RCC 7860 (cell line): ENCODE data around the gene ARMCX2.
"Not testable (repeated sequence)": the region's sequence is repeated elsewhere in the genome, so short reads cannot be mapped to it uniquely, and the experiment has no call there.

Experiments
- DNase-seq: peaks from one replicate; pipeline ENCODE4 v3.0.0-alpha.2; 2015; ENCODE audit warnings: low spot score
- FAIRE-seq: peaks from 2 replicates; lab custom pipeline; 2012; peaks lifted over from hg19 to GRCh38; lab: Jason Lieb, UNC

ARMCX2 gene

GRCh38 chrX:101659601-101660063 is at the start of gene ARMCX2:
Gene ARMCX2 (minus strand): TSS chrX:101659850. CDS start chrX:101657588, 2,262 bp downstream.
- DNase-seq (no peak), FAIRE-seq (no peak)

DNA sequence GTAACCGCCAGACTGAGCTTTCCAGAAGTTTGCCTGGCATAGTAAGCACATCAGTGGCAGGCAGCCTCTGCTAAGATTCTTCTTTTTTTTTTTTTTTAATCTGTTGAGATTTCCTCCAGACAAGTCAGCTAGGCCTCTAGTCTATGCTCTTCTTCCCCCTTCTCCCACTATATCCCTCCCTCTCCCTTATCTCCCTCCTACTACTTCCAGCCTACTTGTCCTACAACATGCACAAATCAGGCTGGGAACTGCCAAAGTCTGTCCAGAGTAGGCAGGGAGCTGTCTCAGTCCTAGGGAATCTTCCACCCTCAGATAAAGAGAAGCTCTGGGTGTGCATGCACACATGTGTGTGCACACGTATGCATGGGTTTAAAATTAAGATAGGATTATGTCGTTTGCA is 49.7 kb upstream of the ARMCX2 start:
- DNase-seq = no peak
- FAIRE-seq = no peak

DNA sequence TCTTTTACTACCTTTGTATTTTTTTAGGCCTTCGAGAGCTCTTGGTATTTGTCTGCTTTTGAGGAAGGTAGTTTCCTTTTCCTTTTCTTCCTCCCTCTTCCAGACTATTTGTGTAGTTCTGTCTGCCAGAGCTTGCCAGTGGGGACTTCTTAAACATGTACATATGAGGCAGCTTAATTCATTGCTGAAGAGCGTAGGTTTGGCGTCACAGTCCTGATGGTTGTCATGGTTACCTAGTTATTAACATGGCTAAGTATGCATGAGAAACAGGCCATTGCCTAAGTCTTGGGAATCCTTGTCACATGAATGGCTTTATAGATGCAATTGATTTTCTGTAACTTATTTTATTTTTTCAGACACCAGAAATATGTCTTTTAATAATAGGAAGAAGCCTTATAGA is 48.5 kb upstream of the ARMCX2 start:
- no peak for FAIRE-seq

DNA sequence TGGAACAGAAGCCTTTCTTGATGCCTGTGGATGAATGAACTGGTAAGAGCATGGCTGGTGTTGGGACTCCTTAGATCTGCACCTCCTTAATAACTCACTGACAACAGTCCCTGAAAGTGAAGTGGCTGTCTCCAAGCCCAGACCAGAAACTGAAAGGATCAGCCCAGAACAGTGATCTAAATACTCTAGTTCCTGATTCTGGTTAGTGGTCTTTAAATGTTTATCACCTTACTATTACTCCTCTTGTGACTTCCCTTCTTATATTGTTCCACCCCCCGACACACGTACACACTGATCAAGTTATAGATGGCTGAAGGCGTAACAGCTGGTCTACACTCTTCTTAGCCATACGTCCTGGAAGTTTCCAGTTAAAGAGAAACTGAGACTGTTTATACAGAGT is 33.8 kb upstream of the ARMCX2 start:
- FAIRE-seq (no peak), DNase-seq (no peak)

More for the DNA sequence above, 48.5 kb upstream of the ARMCX2 start:
- no peak for DNase-seq

- DNase-seq (no peak), FAIRE-seq (no peak)
Observed at GRCh38 chrX:101691835-101692234, 32.2 kb upstream of the ARMCX2 start.

GRCh38 chrX:101686574-101686973 is 26.9 kb upstream of the ARMCX2 start:
- DNase-seq (no peak), FAIRE-seq (no peak)

- FAIRE-seq (no peak), DNase-seq (no peak)
Observed at GRCh38 chrX:101685923-101686322, 26.3 kb upstream of the ARMCX2 start.

GRCh38 chrX:101682723-101683122 is 23.1 kb upstream of the ARMCX2 start:
- FAIRE-seq = no peak
- no peak for DNase-seq

DNA sequence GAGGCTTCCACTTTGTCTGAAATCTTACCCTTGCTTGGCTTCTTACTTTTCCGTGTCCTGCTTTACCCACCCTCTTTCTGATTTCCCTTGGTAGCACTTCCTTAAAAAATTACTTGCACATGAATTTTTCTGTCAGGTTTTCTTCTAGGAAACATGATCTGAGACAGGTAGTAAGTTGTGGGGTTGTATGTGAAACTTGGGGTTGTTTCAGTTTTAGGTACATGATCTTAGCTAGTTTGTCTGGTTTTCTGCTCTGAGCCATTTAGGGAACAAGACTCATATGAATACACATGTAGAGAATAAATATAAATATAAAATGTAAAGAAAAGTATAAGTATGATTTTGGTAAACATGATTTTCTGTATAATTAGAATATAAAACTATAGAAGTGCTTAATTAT is 17.4 kb upstream of the ARMCX2 start:
- DNase-seq (no peak), FAIRE-seq (no peak)

GRCh38 chrX:101676571-101676970 is 16.9 kb upstream of the ARMCX2 start:
- FAIRE-seq = no peak
- DNase-seq = no peak

DNA sequence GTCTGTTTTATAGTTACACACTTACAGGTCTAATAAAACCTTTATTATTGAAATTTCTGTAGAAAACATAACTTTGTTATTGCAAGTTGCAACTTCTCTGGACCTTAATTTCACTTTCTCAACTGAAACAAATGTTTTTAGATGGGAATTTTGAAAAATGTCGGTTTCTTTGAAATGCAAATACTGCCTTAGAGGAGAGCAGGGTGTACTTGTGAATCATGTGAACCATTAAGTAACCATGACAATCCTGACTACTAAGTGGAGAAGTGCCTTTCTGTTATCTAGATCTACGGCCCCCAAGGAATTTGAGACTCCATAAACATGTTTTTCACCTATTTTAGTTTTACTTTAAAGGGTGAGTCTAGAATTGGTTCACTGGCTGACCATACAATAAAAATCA is 8.5 kb upstream of the ARMCX2 start:
- FAIRE-seq (no peak), DNase-seq (no peak)

DNA sequence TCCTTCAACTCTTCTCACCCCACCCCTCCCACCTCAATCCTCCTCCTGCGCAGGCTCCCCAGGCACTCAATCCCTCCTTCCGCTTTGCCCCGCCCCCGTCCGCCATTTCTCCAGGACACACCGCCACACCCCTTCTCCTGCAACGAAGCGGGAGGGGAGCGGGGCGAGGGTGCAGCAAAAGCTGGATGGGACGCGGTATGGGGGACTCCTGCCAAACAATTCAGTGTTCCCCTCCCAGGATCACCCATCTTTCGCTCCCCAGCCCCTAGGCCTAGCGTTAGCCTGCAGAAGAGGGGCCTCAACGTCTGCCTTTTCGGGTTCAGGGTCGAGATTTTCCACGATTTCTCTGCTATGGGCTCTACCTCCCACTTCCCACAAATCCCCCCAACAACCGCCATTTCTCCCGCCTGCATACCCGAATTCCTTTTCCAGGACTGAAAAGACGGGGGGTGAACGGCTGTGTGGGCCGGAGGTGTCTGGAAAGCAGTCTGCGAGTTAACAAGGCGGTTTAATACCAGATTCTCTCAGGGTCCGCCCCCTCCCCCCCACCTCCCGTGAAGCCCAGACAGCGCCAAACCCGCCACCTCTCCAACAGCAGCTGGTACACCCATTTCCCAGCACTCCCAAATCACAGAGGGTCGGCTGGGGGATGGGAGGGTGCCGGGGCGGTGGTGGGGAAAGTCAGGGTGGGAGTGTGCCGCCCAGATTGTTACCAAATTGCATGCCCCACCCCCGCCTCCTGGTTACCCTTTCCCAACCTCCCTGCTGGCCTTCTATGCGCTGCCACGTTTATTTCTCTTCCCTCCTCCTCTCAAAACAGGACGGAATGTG is 774 bp downstream of the ARMCX2 start:
- FAIRE-seq (no peak), DNase-seq (no peak)

DNA sequence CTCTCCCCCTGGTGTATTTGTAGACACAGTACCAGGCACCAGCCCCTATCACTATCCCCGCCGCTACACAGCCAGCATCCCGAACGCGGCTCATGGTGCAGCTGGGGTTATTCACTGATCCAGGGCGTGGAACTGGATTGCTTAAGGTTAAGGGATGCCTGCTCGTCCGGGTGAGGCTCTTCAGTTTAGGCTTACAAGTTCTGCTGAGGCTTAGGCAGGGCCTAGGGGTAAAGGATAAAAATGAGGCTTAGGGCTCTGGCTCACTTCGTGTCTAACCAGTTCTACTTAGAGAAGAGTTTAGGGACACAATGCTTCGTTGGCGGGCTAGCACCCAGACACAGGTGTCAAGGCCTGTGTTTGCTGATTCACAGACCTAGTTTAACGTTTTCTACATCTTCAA is 2.2 kb downstream of the ARMCX2 start:
- DNase-seq = no peak
- FAIRE-seq = no peak

DNA sequence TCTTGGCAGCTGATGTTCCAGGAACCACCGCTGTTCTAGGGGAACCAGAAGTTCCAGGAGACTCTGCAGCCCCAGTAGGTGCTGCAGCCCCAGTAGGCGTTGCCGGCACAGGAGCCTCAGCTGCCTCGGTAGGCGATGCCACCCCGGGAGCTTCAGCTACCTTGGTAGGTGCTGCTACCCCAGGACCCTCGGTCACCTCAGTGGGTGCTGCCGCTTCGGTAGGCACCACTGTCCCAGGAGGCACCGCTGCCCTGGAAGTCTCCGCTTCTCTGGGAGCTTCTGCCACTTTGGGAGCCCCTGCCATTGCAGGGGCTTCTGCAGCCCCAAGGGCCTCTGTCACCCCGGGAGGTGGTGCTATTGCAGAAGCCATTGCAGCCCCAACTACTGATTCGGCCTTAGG is 2.8 kb downstream of the ARMCX2 start:
- FAIRE-seq (no peak), DNase-seq (no peak)

DNA sequence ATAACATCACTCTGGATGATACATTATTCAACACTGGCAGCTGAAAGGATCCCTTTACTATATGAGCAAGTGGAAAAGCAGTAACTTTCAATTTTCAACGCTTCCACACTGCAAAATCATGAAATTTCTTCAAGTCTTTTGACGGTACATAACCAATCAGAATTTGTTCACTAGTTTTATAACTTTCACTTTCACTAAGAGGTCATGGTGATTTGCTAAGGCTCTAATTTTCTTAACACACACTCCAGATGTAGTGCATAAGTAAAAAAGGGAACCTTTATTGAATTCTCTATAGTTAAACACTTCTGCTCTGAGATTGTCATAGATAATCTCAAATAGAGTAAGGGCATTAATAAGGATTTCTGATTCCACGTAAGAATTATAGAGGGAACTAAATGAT is 4.1 kb downstream of the ARMCX2 start:
- DNase-seq (no peak), FAIRE-seq (no peak)

DNA sequence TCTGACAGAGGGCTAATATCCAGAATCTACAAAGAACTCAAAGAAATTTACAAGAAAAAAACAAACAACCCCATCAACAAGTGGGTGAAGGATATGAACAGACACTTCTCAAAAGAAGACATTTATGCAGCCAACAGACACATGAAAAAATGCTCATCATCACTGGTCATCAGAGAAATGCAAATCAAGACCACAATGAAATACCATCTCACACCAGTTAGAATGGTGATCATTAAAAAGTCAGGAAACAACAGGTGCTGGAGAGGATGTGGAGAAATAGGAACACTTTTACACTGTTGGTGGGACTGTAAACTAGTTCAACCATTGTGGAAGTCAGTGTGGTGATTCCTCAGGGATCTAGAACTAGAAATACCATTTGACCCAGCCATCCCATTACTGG is 11.9 kb downstream of the ARMCX2 start:
- DNase-seq, FAIRE-seq: not testable (repeated sequence)

DNA sequence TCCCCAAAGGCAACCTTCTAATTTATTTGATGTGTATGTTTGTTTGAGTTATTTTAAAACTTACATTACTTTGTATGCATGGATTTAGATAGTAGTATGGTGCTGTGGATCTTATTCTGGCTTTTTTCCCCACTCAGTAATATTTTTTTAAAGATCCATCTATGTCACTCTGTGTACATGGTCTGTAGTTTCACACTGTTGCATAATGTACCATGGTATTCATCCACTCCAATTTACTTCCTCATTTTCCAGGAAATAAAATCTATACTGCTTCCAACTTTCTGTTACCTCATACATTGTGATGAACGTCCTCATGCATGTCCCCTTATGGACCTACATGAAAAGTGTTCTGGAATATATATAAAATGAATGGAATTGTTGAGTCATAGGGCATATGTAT is 17.6 kb downstream of the ARMCX2 start:
- DNase-seq (no peak), FAIRE-seq (no peak)

GRCh38 chrX:101639583-101639982 is 20.1 kb downstream of the ARMCX2 start:
- DNase-seq (no peak), FAIRE-seq (no peak)

GRCh38 chrX:101619364-101619763 is 40.3 kb downstream of the ARMCX2 start:
- FAIRE-seq (no peak), DNase-seq (no peak)

- FAIRE-seq = peak; percentile 24
Observed at GRCh38 chrX:101617211-101618191, 42.1 kb downstream of the ARMCX2 start, which contains the start of gene ARMCX6. Gene ARMCX6 (minus strand): TSS chrX:101618000. CDS start chrX:101616620, 1,380 bp downstream.

DNA sequence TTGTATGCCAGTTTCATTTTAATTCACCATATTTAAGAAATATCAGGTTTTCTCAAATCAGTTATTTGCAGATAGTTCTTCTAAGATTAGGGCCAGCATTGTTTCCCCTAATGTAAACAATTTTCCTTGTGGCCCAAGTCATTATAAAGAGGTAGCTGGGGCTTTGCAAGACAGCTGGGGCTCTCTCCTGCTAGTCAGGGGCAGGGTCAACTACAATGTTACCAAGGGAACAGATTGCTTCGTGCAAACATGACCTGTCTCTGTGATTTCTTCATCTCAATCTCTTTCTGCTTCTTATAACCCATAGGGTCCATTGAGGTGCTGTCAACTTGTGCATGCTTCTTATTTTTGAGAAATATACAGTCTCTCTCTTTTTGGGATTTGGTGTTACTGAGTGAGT is 53.9 kb downstream of the ARMCX2 start:
- DNase-seq = no peak
- no peak for FAIRE-seq

More at GRCh38 chrX:101617211-101618191, 42.1 kb downstream of the ARMCX2 start, which contains the start of gene ARMCX6:
- DNase-seq = peak; percentile 50
